Measurements from ENCODE around the gene IL33.

- TF ChIP-seq EZH2 (IDR thresholded peaks at IDR 0.05; ENCODE audit: low read length, missing control alignments) (no peak), CTCF (conservative IDR thresholded peaks at IDR 0.05 in 1 of 2, IDR thresholded peaks at IDR 0.05 in 1 of 2; ENCODE audit: low read depth in 1 of 2, low read length in 2 of 2) (no peak)
Observed at GRCh38 chr9:6188466-6188865, 27.1 kb upstream of the IL33 start.

Measured in fibroblast of lung (primary cell).